ENCODE results near the gene B3GAT1. TPM values are rescaled to one million over a fixed set of nuclear protein-coding genes. Genes with fewer than 3 reads are reported as not detected.

The B3GAT1 gene
- total RNA-seq, 2 donors from 2014 or later, result 0.13 TPM; not detected in 1

GRCh38 chr11:134417871-134418840 lies 6.1 kb upstream of the B3GAT1 start:
- H3K27ac ChIP-seq, result no peak overlapping the region
- no peak for DNase-seq
- H3K27me3 ChIP-seq, result peaks cover 14% of the 10 kb centered on the region
- no peaks in the 10 kb centered on the region for H3K9me3 ChIP-seq
- no peaks in the 10 kb centered on the region for H3K36me3 ChIP-seq
- intact Hi-C loops (cut with DNase I), result no loop called here
- no peak overlapping the region for H3K4me3 ChIP-seq
- H3K9ac ChIP-seq (ENCODE audit: low read depth in 2 of 2, low read length in 2 of 2), result no peak overlapping the region
- no peaks in the 10 kb centered on the region for H3K4me1 ChIP-seq
- no peak for TF ChIP-seq CTCF (IDR thresholded peaks at IDR 0.05)

- H3K27me3 ChIP-seq, result peaks cover 23% of the 10 kb centered on the region
- H3K9me3 ChIP-seq, result no peaks in the 10 kb centered on the region
- H3K4me1 ChIP-seq, result no peaks in the 10 kb centered on the region
- no peaks in the 10 kb centered on the region for H3K36me3 ChIP-seq
- TF ChIP-seq CTCF (IDR thresholded peaks at IDR 0.05), result no peak
- no peak overlapping the region for H3K27ac ChIP-seq
- no peak overlapping the region for H3K4me3 ChIP-seq
- intact Hi-C loops (cut with DNase I), result no loop called here
- H3K9ac ChIP-seq (ENCODE audit: low read depth in 2 of 2, low read length in 2 of 2), result no peak overlapping the region
- DNase-seq, result no peak
Observed at GRCh38 chr11:134416726-134417125, 4.7 kb upstream of the B3GAT1 start.

DNA sequence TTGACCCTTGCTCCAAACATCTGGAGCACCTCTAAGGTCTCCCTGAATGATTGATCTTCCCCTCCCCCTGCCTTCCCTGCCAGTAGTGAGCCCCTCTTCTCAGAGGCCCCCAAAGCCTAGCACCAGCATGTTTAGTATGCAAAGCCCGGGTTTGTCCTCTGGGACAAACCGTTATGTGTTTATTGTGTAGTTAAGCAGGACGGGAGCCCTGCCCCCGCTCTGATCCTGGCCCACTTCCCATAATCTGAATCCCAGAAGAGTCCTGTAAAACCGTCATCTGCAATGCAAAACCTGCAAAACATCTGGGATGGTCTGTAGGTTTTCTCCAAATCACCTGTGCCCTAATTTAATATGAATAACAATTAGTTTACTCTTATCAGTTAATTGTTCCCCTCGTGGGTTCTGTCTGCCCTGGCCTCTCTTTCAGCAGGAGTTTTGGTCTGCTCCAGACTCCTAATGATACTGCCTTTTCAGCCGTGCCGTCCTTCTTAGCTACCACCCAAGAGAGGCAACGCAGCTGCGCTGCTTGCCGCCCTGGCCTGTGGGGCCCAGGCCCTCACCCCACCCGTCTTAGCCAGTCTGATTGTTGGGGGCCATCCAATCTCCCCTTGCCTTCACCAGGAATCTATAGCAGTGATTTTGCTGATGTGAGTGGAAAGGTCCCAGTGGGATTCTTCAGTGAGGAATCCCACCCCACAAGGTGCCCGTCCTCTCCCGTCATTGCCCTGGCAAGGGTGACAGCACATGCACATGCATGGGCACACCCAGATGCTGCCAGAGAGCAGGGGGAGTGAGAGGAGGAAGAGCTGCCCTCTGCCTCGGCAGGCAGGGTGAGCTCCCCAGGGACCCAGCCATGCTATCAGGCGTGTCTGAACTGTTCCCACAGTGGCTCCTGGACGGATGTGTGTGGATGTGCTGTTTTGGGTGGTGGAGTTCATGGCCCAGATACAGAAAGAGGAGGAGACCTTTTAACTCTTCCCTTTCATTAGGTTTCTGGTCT lies 3.0 kb upstream of the B3GAT1 start:
- H3K4me3 ChIP-seq, result no peak overlapping the region
- no peaks in the 10 kb centered on the region for H3K4me1 ChIP-seq
- intact Hi-C loops (cut with DNase I), result no loop called here
- H3K27ac ChIP-seq, result no peak overlapping the region
- peaks cover 40% of the 10 kb centered on the region for H3K27me3 ChIP-seq
- no peaks in the 10 kb centered on the region for H3K36me3 ChIP-seq
- DNase-seq, result no peak
- H3K9me3 ChIP-seq, result no peaks in the 10 kb centered on the region
- TF ChIP-seq CTCF (IDR thresholded peaks at IDR 0.05), result no peak
- no peak overlapping the region for H3K9ac ChIP-seq (ENCODE audit: low read depth in 2 of 2, low read length in 2 of 2)

- DNase-seq, result no peak
- Histone ChIP-seq H3K9ac (ENCODE audit: low read depth in 2 of 2, low read length in 2 of 2) (no peak overlapping the region), H3K9me3 (no peaks in the 10 kb centered on the region), H3K27ac (no peak overlapping the region), H3K4me3 (no peak overlapping the region), H3K4me1 (no peaks in the 10 kb centered on the region), H3K36me3 (no peaks in the 10 kb centered on the region), H3K27me3 (peaks cover 41% of the 10 kb centered on the region)
- intact Hi-C loops (cut with DNase I), result no loop called here
- TF ChIP-seq CTCF (IDR thresholded peaks at IDR 0.05), result no peak
Observed at GRCh38 chr11:134413826-134414731, 2.0 kb upstream of the B3GAT1 start.

Data from colonic mucosa (tissue), 4 donors.